HEK293 (cell line): ENCODE measurements around the gene LITAFD.

ENCODE experiments used
- CTCF ChIA-PET: fragments of 350-600 bp; formaldehyde crosslinking; extraction: SDS; loops from one replicate; lab custom pipeline; 2021; ENCODE audit warnings: antibody characterized with exemption; lab: Yijun Ruan, JAX
- POLR2A ChIA-PET: fragments of 300-600 bp; formaldehyde crosslinking; extraction: SDS; loops from one replicate; lab custom pipeline; 2020; ENCODE audit warnings: antibody characterized with exemption, inconsistent platforms; lab: Yijun Ruan, JAX
- H3K27ac ChIP-seq: fragments of 200-500 bp; sonication (Bioruptor generic); 2 replicates; pipeline ENCODE4 v1.5.1; 2014; ENCODE audit warnings: low read depth, low read length, control low read depth, inconsistent platforms; ENCODE audit errors: extremely low read depth
- H3K36me3 ChIP-seq, 2 experiments: fragments of 200-500 bp in 1 of 2; sonication (Bioruptor generic) in 1 of 2; 1 replicate in 1 of 2; 2 replicates in 1 of 2; pipeline ENCODE4 v1.5.1; 2014 to 2017; ENCODE audit warnings: inconsistent platforms in 2 of 2, low read length in 2 of 2; ENCODE audit not compliant: control insufficient read depth in 2 of 2, insufficient read depth in 1 of 2
- H3K4me1 ChIP-seq: fragments of 200-500 bp; sonication (Bioruptor generic); 2 replicates; pipeline ENCODE4 v1.5.1; 2014; ENCODE audit warnings: mild to moderate bottlenecking, low read length, inconsistent platforms; ENCODE audit not compliant: control insufficient read depth, insufficient read depth
- H3K4me3 ChIP-seq: 2 replicates; pipeline ENCODE4 v1.5.1; 2011; ENCODE audit warnings: low read depth, mild to moderate bottlenecking, control low read depth, low read length, moderate library complexity
- H3K9me3 ChIP-seq: fragments of 200-500 bp; sonication (Bioruptor generic); 2 replicates; pipeline ENCODE4 v1.5.1; 2014; ENCODE audit warnings: low read depth, low read length, inconsistent platforms; ENCODE audit not compliant: control insufficient read depth, insufficient read depth
- GLI2 ChIP-seq: fragments of 450-650 bp; formaldehyde crosslinking; IDR thresholded peaks from 2 replicates; pipeline ENCODE4; 2017; ENCODE audit warnings: missing biosample characterization, missing genetic modification characterization, low read depth, borderline replicate concordance
- SP2 ChIP-seq: fragments of 450-650 bp; formaldehyde crosslinking; IDR thresholded peaks from 2 replicates; pipeline ENCODE4 v1.5.1; 2016; ENCODE audit warnings: missing biosample characterization, missing genetic modification characterization
- SP3 ChIP-seq: fragments of 450-650 bp; formaldehyde crosslinking; IDR thresholded peaks from 2 replicates; pipeline ENCODE4 v1.5.1; 2016; ENCODE audit warnings: missing biosample characterization, missing genetic modification characterization
- ZFP3 ChIP-seq: fragments of 450-650 bp; formaldehyde crosslinking; IDR thresholded peaks from 2 replicates; pipeline ENCODE4 v1.5.1; 2016; ENCODE audit warnings: low read depth, missing biosample characterization, missing genetic modification characterization
- ZIC2 ChIP-seq: fragments of 450-650 bp; formaldehyde crosslinking; IDR thresholded peaks from 2 replicates; pipeline ENCODE4 v1.5.1; 2016; ENCODE audit warnings: missing biosample characterization, missing genetic modification characterization
- ZNF155 ChIP-seq: fragments of 450-650 bp; formaldehyde crosslinking; IDR thresholded peaks from 2 replicates; pipeline ENCODE4 v1.5.1; 2016; ENCODE audit warnings: missing biosample characterization, missing genetic modification characterization
- ZNF16 ChIP-seq: fragments of 450-650 bp; formaldehyde crosslinking; IDR thresholded peaks from 2 replicates; pipeline ENCODE4 v1.5.1; 2016; ENCODE audit warnings: low read depth, missing biosample characterization, missing genetic modification characterization
- ZNF211 ChIP-seq: fragments of 450-650 bp; formaldehyde crosslinking; IDR thresholded peaks from 2 replicates; pipeline ENCODE4 v1.5.1; 2016; ENCODE audit warnings: low read depth, missing biosample characterization, missing genetic modification characterization
- ZNF426 ChIP-seq: fragments of 450-650 bp; formaldehyde crosslinking; IDR thresholded peaks from 2 replicates; pipeline ENCODE4 v1.5.1; 2017; ENCODE audit warnings: missing biosample characterization, missing genetic modification characterization, mild to moderate bottlenecking, inconsistent platforms, moderate library complexity
- ZNF654 ChIP-seq: fragments of 450-650 bp; formaldehyde crosslinking; IDR thresholded peaks from 2 replicates; pipeline ENCODE4 v1.5.1; 2016; ENCODE audit warnings: low read depth, missing biosample characterization, missing genetic modification characterization
- ZNF843 ChIP-seq: fragments of 450-650 bp; formaldehyde crosslinking; IDR thresholded peaks from 2 replicates; pipeline ENCODE4 v1.5.1; 2016; ENCODE audit warnings: missing biosample characterization, missing genetic modification characterization
- TF ChIP-seq, protein P1 (sequence below): fragments of 450-650 bp; formaldehyde crosslinking; IDR thresholded peaks from 2 replicates; pipeline ENCODE4 v1.5.1; 2016; ENCODE audit warnings: missing biosample characterization, missing genetic modification characterization, low read depth
- TF ChIP-seq, protein P2 (sequence below): fragments of 450-650 bp; formaldehyde crosslinking; IDR thresholded peaks from 2 replicates; pipeline ENCODE4 v1.5.1; 2016; ENCODE audit warnings: missing biosample characterization, missing genetic modification characterization, low read depth
- TF ChIP-seq, protein P3 (sequence below): fragments of 450-650 bp; formaldehyde crosslinking; IDR thresholded peaks from 2 replicates; pipeline ENCODE4 v1.5.1; 2017; ENCODE audit warnings: missing biosample characterization, missing genetic modification characterization
- TF ChIP-seq, protein P4 (sequence below): fragments of 450-650 bp; formaldehyde crosslinking; IDR thresholded peaks from 2 replicates; pipeline ENCODE4 v1.5.1; 2017; ENCODE audit warnings: missing biosample characterization, missing genetic modification characterization
- TF ChIP-seq, protein P5 (sequence below): fragments of 450-650 bp; formaldehyde crosslinking; conservative IDR thresholded peaks from 2 replicates; pipeline ENCODE4 v1.5.1; 2016; ENCODE audit warnings: low read depth, missing biosample characterization, missing genetic modification characterization
- TF ChIP-seq, protein P6 (sequence below): IDR thresholded peaks from 2 replicates; pipeline ENCODE4 v1.6.1; 2011; ENCODE audit warnings: mild to moderate bottlenecking, low read depth, low read length, borderline replicate concordance

The LITAFD gene

DNA sequence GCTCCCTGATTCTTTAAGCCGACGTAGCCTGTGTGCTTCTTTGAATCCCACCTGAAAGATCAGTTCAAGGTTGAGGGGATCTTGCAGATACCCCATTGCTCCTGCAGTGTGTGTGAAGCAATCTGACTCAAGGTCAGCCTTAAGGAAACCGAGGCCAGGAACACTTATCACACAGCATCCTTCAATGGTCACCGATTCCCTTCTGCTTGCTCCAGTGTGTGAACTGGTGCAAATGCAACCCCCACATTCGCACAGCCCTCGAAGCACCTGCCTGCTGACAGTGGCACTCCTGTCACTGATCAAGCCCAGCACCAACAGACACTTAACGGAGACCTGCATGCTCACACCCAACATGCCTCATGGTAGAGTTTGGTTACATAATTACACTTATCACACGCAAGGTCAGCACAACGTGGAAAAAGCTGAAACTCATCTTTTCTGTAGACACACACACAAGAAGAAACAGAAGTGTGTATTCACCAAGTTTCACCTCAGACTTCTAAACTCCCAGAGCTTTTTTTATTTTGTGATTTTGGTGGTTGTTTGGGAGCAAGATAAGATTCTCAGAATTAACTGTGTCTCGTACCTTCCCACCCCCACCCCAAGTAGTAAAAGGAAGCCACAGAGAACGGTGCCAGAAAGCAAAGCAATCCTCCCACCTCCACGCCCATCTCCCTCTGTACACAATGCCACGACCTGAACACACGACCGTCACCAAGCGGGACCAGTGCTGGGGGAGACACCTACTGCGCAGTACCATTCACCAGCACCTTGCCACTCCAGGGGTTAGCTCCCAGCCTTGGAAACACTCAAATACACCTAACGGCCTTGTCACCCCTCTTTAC lies 37.2 kb downstream of the LITAFD start:
- Histone ChIP-seq H3K4me3 (no peak overlapping the region), H3K4me1 (no peaks in the 10 kb centered on the region)
- ChIA-PET CTCF (interaction anchor here (0.6 to 1.3 kb wide), 4 partner anchors 39 to 220 kb away, joined by 3 to 5 read pairs (median 3); no protein-coding TSS in a partner anchor), POLR2A (interaction anchor here (0.6 to 0.9 kb wide), 2 partner anchors 23 to 172 kb away, joined by 3 read pairs; no protein-coding TSS in a partner anchor)
- TF ChIP-seq, protein P1, sequence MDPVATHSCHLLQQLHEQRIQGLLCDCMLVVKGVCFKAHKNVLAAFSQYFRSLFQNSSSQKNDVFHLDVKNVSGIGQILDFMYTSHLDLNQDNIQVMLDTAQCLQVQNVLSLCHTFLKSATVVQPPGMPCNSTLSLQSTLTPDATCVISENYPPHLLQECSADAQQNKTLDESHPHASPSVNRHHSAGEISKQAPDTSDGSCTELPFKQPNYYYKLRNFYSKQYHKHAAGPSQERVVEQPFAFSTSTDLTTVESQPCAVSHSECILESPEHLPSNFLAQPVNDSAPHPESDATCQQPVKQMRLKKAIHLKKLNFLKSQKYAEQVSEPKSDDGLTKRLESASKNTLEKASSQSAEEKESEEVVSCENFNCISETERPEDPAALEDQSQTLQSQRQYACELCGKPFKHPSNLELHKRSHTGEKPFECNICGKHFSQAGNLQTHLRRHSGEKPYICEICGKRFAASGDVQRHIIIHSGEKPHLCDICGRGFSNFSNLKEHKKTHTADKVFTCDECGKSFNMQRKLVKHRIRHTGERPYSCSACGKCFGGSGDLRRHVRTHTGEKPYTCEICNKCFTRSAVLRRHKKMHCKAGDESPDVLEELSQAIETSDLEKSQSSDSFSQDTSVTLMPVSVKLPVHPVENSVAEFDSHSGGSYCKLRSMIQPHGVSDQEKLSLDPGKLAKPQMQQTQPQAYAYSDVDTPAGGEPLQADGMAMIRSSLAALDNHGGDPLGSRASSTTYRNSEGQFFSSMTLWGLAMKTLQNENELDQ, result no peak
- TF ChIP-seq ZFP3 (tag by site-specific recombination) (no peak), ZNF843 (no peak), GLI2 (tag by site-specific recombination) (no peak), ZNF155 (tag by site-specific recombination) (no peak), SP3 (tag by site-specific recombination) (no peak)
- TF ChIP-seq, protein P2, sequence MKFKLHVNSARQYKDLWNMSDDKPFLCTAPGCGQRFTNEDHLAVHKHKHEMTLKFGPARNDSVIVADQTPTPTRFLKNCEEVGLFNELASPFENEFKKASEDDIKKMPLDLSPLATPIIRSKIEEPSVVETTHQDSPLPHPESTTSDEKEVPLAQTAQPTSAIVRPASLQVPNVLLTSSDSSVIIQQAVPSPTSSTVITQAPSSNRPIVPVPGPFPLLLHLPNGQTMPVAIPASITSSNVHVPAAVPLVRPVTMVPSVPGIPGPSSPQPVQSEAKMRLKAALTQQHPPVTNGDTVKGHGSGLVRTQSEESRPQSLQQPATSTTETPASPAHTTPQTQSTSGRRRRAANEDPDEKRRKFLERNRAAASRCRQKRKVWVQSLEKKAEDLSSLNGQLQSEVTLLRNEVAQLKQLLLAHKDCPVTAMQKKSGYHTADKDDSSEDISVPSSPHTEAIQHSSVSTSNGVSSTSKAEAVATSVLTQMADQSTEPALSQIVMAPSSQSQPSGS (tag by site-specific recombination), result no peak
- TF ChIP-seq, protein P3, sequence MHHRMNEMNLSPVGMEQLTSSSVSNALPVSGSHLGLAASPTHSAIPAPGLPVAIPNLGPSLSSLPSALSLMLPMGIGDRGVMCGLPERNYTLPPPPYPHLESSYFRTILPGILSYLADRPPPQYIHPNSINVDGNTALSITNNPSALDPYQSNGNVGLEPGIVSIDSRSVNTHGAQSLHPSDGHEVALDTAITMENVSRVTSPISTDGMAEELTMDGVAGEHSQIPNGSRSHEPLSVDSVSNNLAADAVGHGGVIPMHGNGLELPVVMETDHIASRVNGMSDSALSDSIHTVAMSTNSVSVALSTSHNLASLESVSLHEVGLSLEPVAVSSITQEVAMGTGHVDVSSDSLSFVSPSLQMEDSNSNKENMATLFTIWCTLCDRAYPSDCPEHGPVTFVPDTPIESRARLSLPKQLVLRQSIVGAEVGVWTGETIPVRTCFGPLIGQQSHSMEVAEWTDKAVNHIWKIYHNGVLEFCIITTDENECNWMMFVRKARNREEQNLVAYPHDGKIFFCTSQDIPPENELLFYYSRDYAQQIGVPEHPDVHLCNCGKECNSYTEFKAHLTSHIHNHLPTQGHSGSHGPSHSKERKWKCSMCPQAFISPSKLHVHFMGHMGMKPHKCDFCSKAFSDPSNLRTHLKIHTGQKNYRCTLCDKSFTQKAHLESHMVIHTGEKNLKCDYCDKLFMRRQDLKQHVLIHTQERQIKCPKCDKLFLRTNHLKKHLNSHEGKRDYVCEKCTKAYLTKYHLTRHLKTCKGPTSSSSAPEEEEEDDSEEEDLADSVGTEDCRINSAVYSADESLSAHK (tag by site-specific recombination), result no peak
- TF ChIP-seq, protein P4, sequence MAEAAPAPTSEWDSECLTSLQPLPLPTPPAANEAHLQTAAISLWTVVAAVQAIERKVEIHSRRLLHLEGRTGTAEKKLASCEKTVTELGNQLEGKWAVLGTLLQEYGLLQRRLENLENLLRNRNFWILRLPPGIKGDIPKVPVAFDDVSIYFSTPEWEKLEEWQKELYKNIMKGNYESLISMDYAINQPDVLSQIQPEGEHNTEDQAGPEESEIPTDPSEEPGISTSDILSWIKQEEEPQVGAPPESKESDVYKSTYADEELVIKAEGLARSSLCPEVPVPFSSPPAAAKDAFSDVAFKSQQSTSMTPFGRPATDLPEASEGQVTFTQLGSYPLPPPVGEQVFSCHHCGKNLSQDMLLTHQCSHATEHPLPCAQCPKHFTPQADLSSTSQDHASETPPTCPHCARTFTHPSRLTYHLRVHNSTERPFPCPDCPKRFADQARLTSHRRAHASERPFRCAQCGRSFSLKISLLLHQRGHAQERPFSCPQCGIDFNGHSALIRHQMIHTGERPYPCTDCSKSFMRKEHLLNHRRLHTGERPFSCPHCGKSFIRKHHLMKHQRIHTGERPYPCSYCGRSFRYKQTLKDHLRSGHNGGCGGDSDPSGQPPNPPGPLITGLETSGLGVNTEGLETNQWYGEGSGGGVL, result no peak
- TF ChIP-seq, all 188 proteins: peak for 0
- no peaks in the 10 kb centered on the region for H3K9me3 ChIP-seq
- H3K27ac ChIP-seq, result no peak overlapping the region
- peaks cover 31 to 97% of the 10 kb centered on the region in 2 experiments for H3K36me3 ChIP-seq

DNA sequence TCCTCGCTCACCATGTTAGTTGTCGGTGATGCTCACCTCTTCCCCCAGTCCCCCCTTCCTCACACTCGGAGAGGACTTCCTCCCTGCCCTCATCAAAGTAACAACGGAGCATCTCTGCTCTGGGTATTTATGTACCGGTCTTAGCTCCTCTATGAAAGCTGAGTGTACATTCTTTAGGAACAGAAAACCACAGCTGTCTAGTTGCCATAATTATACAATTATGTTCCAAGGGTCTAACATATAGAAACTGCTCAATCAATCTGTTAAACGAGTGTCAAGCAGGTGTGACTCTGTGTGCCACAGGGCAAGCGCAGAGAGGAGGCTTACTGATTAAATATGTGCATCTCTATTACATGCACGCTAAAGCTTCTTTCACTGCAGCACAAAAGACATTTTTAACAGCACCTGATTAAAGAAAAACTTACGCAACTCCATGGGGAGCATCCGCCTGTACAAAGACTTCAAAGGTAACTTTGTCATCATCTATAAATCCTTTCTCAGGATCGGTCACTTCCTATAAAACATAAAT lies 37.8 kb downstream of the LITAFD start:
- H3K36me3 ChIP-seq, result peaks cover 24 to 96% of the 10 kb centered on the region in 2 experiments; a peak in 2 of 3 replicates
- ChIA-PET CTCF (interaction anchor here (0.8 to 1.3 kb wide), 3 partner anchors 40 to 219 kb away, joined by 3 to 5 read pairs (median 3); no protein-coding TSS in a partner anchor), POLR2A (interaction anchor here (0.6 to 0.9 kb wide), 2 partner anchors 24 to 171 kb away, joined by 3 read pairs; no protein-coding TSS in a partner anchor)
- no peak overlapping the region for H3K27ac ChIP-seq
- H3K4me1 ChIP-seq, result no peaks in the 10 kb centered on the region
- no peaks in the 10 kb centered on the region for H3K9me3 ChIP-seq
- H3K4me3 ChIP-seq, result no peak overlapping the region
- TF ChIP-seq SP2 (tag by site-specific recombination) (no peak), ZIC2 (tag by site-specific recombination) (no peak), ZNF654 (tag by site-specific recombination) (no peak), ZNF426 (no peak), ZNF211 (tag by site-specific recombination) (no peak), ZNF16 (no peak)
- TF ChIP-seq, protein P5, sequence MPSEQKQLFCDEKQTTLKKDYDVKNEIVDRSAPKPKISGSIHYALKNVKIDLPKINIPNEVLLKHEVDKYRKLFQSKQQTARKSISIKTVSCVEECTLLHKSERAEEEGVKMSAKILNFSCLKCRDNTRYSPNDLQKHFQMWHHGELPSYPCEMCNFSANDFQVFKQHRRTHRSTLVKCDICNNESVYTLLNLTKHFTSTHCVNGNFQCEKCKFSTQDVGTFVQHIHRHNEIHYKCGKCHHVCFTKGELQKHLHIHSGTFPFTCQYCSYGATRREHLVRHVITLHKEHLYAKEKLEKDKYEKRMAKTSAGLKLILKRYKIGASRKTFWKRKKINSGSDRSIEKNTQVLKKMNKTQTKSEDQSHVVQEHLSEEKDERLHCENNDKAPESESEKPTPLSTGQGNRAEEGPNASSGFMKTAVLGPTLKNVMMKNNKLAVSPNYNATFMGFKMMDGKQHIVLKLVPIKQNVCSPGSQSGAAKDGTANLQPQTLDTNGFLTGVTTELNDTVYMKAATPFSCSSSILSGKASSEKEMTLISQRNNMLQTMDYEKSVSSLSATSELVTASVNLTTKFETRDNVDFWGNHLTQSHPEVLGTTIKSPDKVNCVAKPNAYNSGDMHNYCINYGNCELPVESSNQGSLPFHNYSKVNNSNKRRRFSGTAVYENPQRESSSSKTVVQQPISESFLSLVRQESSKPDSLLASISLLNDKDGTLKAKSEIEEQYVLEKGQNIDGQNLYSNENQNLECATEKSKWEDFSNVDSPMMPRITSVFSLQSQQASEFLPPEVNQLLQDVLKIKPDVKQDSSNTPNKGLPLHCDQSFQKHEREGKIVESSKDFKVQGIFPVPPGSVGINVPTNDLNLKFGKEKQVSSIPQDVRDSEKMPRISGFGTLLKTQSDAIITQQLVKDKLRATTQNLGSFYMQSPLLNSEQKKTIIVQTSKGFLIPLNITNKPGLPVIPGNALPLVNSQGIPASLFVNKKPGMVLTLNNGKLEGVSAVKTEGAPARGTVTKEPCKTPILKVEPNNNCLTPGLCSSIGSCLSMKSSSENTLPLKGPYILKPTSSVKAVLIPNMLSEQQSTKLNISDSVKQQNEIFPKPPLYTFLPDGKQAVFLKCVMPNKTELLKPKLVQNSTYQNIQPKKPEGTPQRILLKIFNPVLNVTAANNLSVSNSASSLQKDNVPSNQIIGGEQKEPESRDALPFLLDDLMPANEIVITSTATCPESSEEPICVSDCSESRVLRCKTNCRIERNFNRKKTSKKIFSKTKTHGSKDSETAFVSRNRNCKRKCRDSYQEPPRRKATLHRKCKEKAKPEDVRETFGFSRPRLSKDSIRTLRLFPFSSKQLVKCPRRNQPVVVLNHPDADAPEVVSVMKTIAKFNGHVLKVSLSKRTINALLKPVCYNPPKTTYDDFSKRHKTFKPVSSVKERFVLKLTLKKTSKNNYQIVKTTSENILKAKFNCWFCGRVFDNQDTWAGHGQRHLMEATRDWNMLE (tag by site-specific recombination), result no peak
- TF ChIP-seq, protein P6, sequence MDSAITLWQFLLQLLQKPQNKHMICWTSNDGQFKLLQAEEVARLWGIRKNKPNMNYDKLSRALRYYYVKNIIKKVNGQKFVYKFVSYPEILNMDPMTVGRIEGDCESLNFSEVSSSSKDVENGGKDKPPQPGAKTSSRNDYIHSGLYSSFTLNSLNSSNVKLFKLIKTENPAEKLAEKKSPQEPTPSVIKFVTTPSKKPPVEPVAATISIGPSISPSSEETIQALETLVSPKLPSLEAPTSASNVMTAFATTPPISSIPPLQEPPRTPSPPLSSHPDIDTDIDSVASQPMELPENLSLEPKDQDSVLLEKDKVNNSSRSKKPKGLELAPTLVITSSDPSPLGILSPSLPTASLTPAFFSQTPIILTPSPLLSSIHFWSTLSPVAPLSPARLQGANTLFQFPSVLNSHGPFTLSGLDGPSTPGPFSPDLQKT, result no peak
